OCI-LY3 (cell line): ENCODE results near the gene AUTS2.

Source experiments
- EZH2phosphoT487 ChIP-seq: fragments of 200-600 bp; shearing (Covaris generic); IDR thresholded peaks from 2 replicates; pipeline ENCODE4 v1.6.1; 2018; ENCODE audit warnings: antibody characterized with exemption, mixed run types, low read depth
- TF ChIP-seq, protein P1 (sequence below): fragments of 200-600, 300-600 bp; sonication (generic); IDR thresholded peaks from 2 replicates; pipeline ENCODE4 v1.5.1; 2014; ENCODE audit warnings: antibody characterized with exemption, low read length, low read depth

DNA sequence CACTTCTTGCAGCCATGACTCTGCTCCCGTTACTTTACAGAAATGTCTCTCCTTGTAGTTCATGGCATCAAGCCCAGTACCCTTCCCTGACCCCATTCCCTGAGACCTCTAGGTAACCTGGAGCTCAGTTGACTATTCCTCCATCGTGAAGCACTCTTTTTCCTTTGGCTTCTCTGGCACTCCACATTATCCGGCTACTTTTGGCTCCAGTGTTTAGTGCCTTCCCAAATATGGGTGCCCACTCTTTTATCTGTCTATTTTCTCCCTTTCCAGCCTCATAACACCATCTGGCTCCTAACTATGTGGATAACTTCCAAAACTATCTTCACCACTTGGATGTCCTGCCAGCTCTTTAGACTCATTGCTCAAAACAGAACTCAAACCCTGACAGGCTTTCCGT is 788.9 kb downstream of the AUTS2 start:
- TF ChIP-seq, protein P1, sequence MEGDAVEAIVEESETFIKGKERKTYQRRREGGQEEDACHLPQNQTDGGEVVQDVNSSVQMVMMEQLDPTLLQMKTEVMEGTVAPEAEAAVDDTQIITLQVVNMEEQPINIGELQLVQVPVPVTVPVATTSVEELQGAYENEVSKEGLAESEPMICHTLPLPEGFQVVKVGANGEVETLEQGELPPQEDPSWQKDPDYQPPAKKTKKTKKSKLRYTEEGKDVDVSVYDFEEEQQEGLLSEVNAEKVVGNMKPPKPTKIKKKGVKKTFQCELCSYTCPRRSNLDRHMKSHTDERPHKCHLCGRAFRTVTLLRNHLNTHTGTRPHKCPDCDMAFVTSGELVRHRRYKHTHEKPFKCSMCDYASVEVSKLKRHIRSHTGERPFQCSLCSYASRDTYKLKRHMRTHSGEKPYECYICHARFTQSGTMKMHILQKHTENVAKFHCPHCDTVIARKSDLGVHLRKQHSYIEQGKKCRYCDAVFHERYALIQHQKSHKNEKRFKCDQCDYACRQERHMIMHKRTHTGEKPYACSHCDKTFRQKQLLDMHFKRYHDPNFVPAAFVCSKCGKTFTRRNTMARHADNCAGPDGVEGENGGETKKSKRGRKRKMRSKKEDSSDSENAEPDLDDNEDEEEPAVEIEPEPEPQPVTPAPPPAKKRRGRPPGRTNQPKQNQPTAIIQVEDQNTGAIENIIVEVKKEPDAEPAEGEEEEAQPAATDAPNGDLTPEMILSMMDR = no peak
- no peak for TF ChIP-seq EZH2phosphoT487
